SK-N-SH (cell line): ENCODE measurements around the gene SPIRE1. TPM values are rescaled to one million over a fixed set of nuclear protein-coding genes. Genes with fewer than 3 reads are reported as not detected.

Experiments
- CTCF ChIA-PET: fragments of 300-600, 350-600 bp; formaldehyde crosslinking; extraction: SDS; loops from one replicate; lab custom pipeline; 2021; lab: Yijun Ruan, JAX
- POLR2A ChIA-PET: fragments of 350-600 bp; sonication (Branson Sonifier 250); formaldehyde crosslinking; extraction: SDS; loops from one replicate; lab custom pipeline; 2020; ENCODE audit warnings: antibody characterized with exemption, inconsistent platforms; lab: Yijun Ruan, JAX
- DNase-seq: peaks from one replicate; pipeline ENCODE4 v3.0.0; 2012
- H2AFZ ChIP-seq: fragments of 200-600 bp; sonication (generic); 2 replicates; pipeline ENCODE4 v1.8.1; 2016; ENCODE audit warnings: antibody characterized with exemption, mild to moderate bottlenecking, low read depth
- H3F3A ChIP-seq: fragments of 200-600 bp; sonication (generic); replicated peaks from 2 replicates; pipeline ENCODE3; 2016; ENCODE audit warnings: antibody characterized with exemption, mild to moderate bottlenecking; ENCODE audit not compliant: insufficient read depth
- H3K27ac ChIP-seq, 2 experiments: fragments of 200-500 bp in 1 of 2; fragments of 200-600 bp in 1 of 2; sonication (Bioruptor generic) in 1 of 2; sonication (generic), shearing (Covaris generic) in 1 of 2; 2 replicates each; pipeline versions ENCODE4 v1.5.1 to v1.6.1; 2014 to 2016; ENCODE audit warnings: low read depth in 2 of 2, inconsistent platforms in 1 of 2, low read length in 1 of 2, mild to moderate bottlenecking in 1 of 2, mixed read lengths in 1 of 2
- H3K27me3 ChIP-seq: fragments of 200-600 bp; sonication (generic), shearing (Covaris generic); 2 replicates; pipeline ENCODE4 v1.6.1; 2016; ENCODE audit warnings: mixed run types; ENCODE audit not compliant: insufficient read depth
- H3K36me3 ChIP-seq, 2 experiments: fragments of 200-500 bp in 1 of 2; fragments of 200-600 bp in 1 of 2; sonication (Bioruptor generic) in 1 of 2; sonication (generic) in 1 of 2; replicated peaks in 1 of 2; 2 replicates each; pipeline versions ENCODE3 to v1.5.1; 2014 to 2016; ENCODE audit warnings: low read length in 1 of 2, mild to moderate bottlenecking in 1 of 2; ENCODE audit not compliant: insufficient read depth in 2 of 2, control insufficient read depth in 1 of 2
- H3K4me1 ChIP-seq, 2 experiments: fragments of 200-500 bp in 1 of 2; fragments of 200-600 bp in 1 of 2; sonication (Bioruptor generic) in 1 of 2; sonication (generic), shearing (Covaris generic) in 1 of 2; 2 replicates each; pipeline versions ENCODE4 v1.5.1 to v1.6.1; 2014 to 2016; ENCODE audit warnings: low read depth in 1 of 2, low read length in 1 of 2, mixed run types in 1 of 2; ENCODE audit not compliant: insufficient read depth in 2 of 2, control insufficient read depth in 1 of 2
- H3K4me2 ChIP-seq: fragments of 200-600 bp; sonication (generic), shearing (Covaris generic); 2 replicates; pipeline ENCODE4 v1.6.1; 2017; ENCODE audit warnings: mixed run types
- H3K4me3 ChIP-seq, 2 experiments: fragments of 200-500 bp in 1 of 2; fragments of 200-600 bp in 1 of 2; sonication (Bioruptor generic) in 1 of 2; sonication (generic), shearing (Covaris generic) in 1 of 2; 2 replicates each; pipeline versions ENCODE4 v1.5.1 to v1.8.1; 2014 to 2016; ENCODE audit warnings: low read depth in 2 of 2, inconsistent platforms in 1 of 2, low read length in 1 of 2, mild to moderate bottlenecking in 1 of 2, mixed read lengths in 1 of 2, moderate library complexity in 1 of 2
- H3K79me2 ChIP-seq: fragments of 200-600 bp; sonication (generic); 2 replicates; pipeline ENCODE4 v1.8.1; 2017; ENCODE audit warnings: mild to moderate bottlenecking; ENCODE audit not compliant: insufficient read depth
- H3K9ac ChIP-seq: fragments of 200-600 bp; sonication (generic); 2 replicates; pipeline ENCODE4 v1.6.1; 2017; ENCODE audit warnings: mixed run types
- H3K9me2 ChIP-seq: fragments of 200-600 bp; sonication (generic); 2 replicates; pipeline ENCODE4 v1.6.1; 2017; ENCODE audit warnings: mixed run types
- H3K9me3 ChIP-seq: fragments of 200-600 bp; sonication (generic); 2 replicates; pipeline ENCODE4 v1.6.1; 2017; ENCODE audit warnings: mixed run types, mild to moderate bottlenecking, moderate library complexity
- H4K20me1 ChIP-seq: fragments of 200-600 bp; sonication (generic); 2 replicates; pipeline ENCODE4 v1.6.1; 2017; ENCODE audit warnings: mild to moderate bottlenecking, mixed run types; ENCODE audit not compliant: insufficient read depth
- ELF1 ChIP-seq: IDR thresholded peaks from 2 replicates; pipeline ENCODE4 v1.4.0; 2012
- EP300 ChIP-seq, 2 experiments: IDR thresholded peaks; 2 replicates each; pipeline versions ENCODE4 v1.4.0 to v1.6.1; 2012; ENCODE audit warnings: borderline replicate concordance in 1 of 2, low read depth in 1 of 2, low read length in 1 of 2
- FOSL2 ChIP-seq: IDR thresholded peaks from 2 replicates; pipeline ENCODE4 v1.4.0; 2012; ENCODE audit warnings: low read depth, mild to moderate bottlenecking, moderate library complexity, borderline replicate concordance
- FOXJ3 ChIP-seq: sonication (generic); formaldehyde crosslinking; IDR thresholded peaks from 2 replicates; pipeline ENCODE4 v1.5.1; 2020; ENCODE audit warnings: mild to moderate bottlenecking, missing genetic modification reagents
- JUND ChIP-seq: IDR thresholded peaks from 2 replicates; pipeline ENCODE4 v1.4.0; 2012
- MEF2A ChIP-seq: IDR thresholded peaks from 2 replicates; pipeline ENCODE4 v1.4.0; 2012; ENCODE audit warnings: low read depth, borderline replicate concordance
- MXI1 ChIP-seq: IDR thresholded peaks from 2 replicates; pipeline ENCODE4 v1.6.1; 2012; ENCODE audit warnings: mild to moderate bottlenecking, low read depth, low read length, improper control_type of control experiment
- NFIC ChIP-seq: IDR thresholded peaks from 2 replicates; pipeline ENCODE4 v1.4.0; 2012; ENCODE audit warnings: borderline replicate concordance
- POLR2AphosphoS5 ChIP-seq: IDR thresholded peaks from 2 replicates; pipeline ENCODE4 v1.6.1; 2012; ENCODE audit warnings: low read depth, low read length
- RAD21 ChIP-seq: IDR thresholded peaks from 2 replicates; pipeline ENCODE4 v1.6.1; 2012; ENCODE audit warnings: mild to moderate bottlenecking, low read length
- RCOR1 ChIP-seq: fragments of 150-350 bp; IDR thresholded peaks from 2 replicates; pipeline ENCODE4 v1.6.1; 2017; ENCODE audit warnings: antibody characterized with exemption, low read length
- RXRA ChIP-seq: IDR thresholded peaks from 2 replicates; pipeline ENCODE4 v1.4.0; 2012; ENCODE audit warnings: low read depth, mild to moderate bottlenecking, borderline replicate concordance
- SIN3A ChIP-seq: IDR thresholded peaks from 2 replicates; pipeline ENCODE4 v1.6.1; 2012; ENCODE audit warnings: low read depth, mild to moderate bottlenecking, low read length, moderate library complexity, borderline replicate concordance
- SMC3 ChIP-seq: IDR thresholded peaks from 2 replicates; pipeline ENCODE4 v1.6.1; 2012; ENCODE audit warnings: low read depth, low read length, improper control_type of control experiment
- TAF1 ChIP-seq: IDR thresholded peaks from 2 replicates; pipeline ENCODE4 v1.6.1; 2012; ENCODE audit warnings: low read depth, mild to moderate bottlenecking, low read length, moderate library complexity, borderline replicate concordance
- TCF12 ChIP-seq: IDR thresholded peaks from 2 replicates; pipeline ENCODE4 v1.4.0; 2012
- YY1 ChIP-seq: IDR thresholded peaks from 2 replicates; pipeline ENCODE4 v1.4.0; 2012; ENCODE audit warnings: low read depth, mild to moderate bottlenecking
- WGBS: methylation state at CpG from one replicate; pipeline ENCODE4 v1.1.6; 2017; ENCODE audit warnings: low lambda C conversion rate; 5-methylcytosine and 5-hydroxymethylcytosine counted together
- polyA plus RNA-seq, 3 experiments: library from polyadenylated mRNA; depleted of rRNA; stranded (reverse); fragments of >200 nt; gene quantifications; 2 replicates each; pipeline ENCODE4 v1.2.3, GENCODE V29; 2012
- TF ChIP-seq, protein P1 (sequence below): fragments of 150-350 bp; IDR thresholded peaks from 2 replicates; pipeline ENCODE4 v1.6.1; 2017; ENCODE audit warnings: antibody characterized with exemption, low read length, low read depth, borderline replicate concordance
- TF ChIP-seq, protein P2 (sequence below): IDR thresholded peaks from 2 replicates; pipeline ENCODE4 v1.6.1; 2012; ENCODE audit warnings: mild to moderate bottlenecking, low read depth, low read length, moderate library complexity
- TF ChIP-seq, protein P3 (sequence below): fragments of 200-600 bp; sonication (generic); IDR thresholded peaks from 2 replicates; pipeline ENCODE4 v1.6.1; 2017; ENCODE audit warnings: antibody characterized with exemption, mild to moderate bottlenecking, moderate library complexity
- TF ChIP-seq, protein P4 (sequence below): IDR thresholded peaks from 2 replicates; pipeline ENCODE4; 2012

Gene SPIRE1
- polyA plus RNA-seq, 1 of the 3 experiments (the other 2 are of a cell fraction): 6.7 TPM

DNA sequence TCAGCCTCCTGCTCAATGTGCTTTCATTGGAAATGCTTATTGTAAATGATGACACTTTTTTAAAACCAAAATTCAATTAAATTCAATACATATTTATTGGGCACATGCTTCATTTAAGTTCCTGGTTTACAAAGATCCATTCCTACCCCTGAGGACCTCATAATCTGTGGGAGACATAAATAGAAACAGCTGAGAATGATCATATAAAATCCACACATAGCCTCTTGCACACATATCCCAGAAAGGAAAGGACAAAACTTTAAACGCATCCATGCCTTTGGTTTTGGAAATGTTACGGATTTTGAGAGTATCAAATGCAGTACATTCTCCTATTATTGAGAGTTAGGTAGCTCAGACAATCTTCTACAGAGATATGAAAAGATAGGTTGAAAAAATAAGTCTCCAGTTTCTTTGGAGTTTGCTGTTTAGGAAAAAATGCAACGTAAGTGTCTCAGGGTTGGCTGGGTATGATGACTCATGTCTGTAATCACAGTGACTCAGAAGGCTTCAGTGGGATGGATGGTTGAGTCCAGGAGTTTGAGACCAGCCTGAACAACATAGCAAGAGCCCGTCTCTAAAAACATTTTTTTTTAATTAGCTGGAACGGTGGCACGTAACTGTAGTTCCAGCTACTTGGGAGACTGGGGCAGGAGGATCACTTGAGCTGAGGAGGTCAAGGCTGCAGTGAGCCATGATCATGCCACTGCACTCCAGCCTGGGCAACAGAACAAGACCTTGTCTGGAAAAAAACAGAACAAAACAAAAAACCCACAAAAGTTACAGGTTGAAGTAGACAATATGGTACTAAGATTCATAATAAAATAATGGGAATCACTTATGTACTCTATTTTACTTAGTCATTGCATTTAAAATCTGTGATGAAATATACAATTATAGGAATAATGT, 254.1 kb downstream of the SPIRE1 start (continued):
- TF ChIP-seq, protein P1, sequence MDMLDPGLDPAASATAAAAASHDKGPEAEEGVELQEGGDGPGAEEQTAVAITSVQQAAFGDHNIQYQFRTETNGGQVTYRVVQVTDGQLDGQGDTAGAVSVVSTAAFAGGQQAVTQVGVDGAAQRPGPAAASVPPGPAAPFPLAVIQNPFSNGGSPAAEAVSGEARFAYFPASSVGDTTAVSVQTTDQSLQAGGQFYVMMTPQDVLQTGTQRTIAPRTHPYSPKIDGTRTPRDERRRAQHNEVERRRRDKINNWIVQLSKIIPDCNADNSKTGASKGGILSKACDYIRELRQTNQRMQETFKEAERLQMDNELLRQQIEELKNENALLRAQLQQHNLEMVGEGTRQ: no peak
- TF ChIP-seq EP300 (IDR thresholded peaks at IDR 0.05; ENCODE audit: borderline replicate concordance in 1 of 2, low read depth in 1 of 2, low read length in 1 of 2) (peak in 1 of 2 experiments; percentile 29; a peak in 1 of 4 replicates), YY1 (no peak), FOXJ3 (CRISPR knock-in tag) (no peak), SMC3 (no peak), ELF1 (no peak), TAF1 (no peak)

DNA sequence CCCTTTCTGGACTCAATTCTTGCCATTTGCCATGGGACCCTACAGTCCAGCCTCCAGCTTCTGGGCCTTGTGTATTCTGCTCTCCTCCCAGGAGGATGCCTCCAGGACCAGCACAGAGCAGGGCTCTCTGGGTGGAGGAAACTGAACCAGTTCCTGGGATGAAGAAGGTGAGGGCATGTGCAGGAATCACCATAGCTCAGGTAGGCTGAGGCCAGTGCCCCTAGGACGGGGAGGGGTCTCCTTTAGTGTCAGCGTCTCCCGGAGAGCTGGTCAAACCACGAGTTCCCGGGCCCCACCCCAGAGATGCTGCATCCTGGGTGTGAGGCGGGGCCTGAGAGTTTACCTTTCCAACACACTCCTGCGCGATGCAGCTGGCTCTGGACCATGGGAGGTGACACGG, 256.0 kb downstream of the SPIRE1 start:
- POLR2A ChIA-PET: no interaction called here
- CTCF ChIA-PET: interaction anchor here (1.0 to 4.8 kb wide), 3 partner anchors 10 to 257 kb away, joined by 3 to 33 read pairs (median 4); no protein-coding TSS in a partner anchor
- WGBS: 77% methylated on average over 9 of the region's 9 CpGs

More for the DNA sequence above, 256.0 kb downstream of the SPIRE1 start:
- H2AFZ ChIP-seq: no peak overlapping the region
- no peaks in the 10 kb centered on the region for H3K9me3 ChIP-seq
- peaks cover 15% of the 10 kb centered on the region for H3F3A ChIP-seq
- H3K4me1 ChIP-seq: peaks cover 0 to 5% of the 10 kb centered on the region in 2 experiments; a peak in 1 of 4 replicates
- no peaks in the 10 kb centered on the region for H3K9me2 ChIP-seq
- TF ChIP-seq, protein P2, sequence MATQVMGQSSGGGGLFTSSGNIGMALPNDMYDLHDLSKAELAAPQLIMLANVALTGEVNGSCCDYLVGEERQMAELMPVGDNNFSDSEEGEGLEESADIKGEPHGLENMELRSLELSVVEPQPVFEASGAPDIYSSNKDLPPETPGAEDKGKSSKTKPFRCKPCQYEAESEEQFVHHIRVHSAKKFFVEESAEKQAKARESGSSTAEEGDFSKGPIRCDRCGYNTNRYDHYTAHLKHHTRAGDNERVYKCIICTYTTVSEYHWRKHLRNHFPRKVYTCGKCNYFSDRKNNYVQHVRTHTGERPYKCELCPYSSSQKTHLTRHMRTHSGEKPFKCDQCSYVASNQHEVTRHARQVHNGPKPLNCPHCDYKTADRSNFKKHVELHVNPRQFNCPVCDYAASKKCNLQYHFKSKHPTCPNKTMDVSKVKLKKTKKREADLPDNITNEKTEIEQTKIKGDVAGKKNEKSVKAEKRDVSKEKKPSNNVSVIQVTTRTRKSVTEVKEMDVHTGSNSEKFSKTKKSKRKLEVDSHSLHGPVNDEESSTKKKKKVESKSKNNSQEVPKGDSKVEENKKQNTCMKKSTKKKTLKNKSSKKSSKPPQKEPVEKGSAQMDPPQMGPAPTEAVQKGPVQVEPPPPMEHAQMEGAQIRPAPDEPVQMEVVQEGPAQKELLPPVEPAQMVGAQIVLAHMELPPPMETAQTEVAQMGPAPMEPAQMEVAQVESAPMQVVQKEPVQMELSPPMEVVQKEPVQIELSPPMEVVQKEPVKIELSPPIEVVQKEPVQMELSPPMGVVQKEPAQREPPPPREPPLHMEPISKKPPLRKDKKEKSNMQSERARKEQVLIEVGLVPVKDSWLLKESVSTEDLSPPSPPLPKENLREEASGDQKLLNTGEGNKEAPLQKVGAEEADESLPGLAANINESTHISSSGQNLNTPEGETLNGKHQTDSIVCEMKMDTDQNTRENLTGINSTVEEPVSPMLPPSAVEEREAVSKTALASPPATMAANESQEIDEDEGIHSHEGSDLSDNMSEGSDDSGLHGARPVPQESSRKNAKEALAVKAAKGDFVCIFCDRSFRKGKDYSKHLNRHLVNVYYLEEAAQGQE: no peak
- TF ChIP-seq, protein P1: no peak
- no peak for TF ChIP-seq TCF12
- TF ChIP-seq FOXJ3 (CRISPR knock-in tag): no peak
- TF ChIP-seq, protein P3, sequence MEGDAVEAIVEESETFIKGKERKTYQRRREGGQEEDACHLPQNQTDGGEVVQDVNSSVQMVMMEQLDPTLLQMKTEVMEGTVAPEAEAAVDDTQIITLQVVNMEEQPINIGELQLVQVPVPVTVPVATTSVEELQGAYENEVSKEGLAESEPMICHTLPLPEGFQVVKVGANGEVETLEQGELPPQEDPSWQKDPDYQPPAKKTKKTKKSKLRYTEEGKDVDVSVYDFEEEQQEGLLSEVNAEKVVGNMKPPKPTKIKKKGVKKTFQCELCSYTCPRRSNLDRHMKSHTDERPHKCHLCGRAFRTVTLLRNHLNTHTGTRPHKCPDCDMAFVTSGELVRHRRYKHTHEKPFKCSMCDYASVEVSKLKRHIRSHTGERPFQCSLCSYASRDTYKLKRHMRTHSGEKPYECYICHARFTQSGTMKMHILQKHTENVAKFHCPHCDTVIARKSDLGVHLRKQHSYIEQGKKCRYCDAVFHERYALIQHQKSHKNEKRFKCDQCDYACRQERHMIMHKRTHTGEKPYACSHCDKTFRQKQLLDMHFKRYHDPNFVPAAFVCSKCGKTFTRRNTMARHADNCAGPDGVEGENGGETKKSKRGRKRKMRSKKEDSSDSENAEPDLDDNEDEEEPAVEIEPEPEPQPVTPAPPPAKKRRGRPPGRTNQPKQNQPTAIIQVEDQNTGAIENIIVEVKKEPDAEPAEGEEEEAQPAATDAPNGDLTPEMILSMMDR: no peak
- no peak for TF ChIP-seq MXI1
- no peak for TF ChIP-seq RCOR1
- no peak for TF ChIP-seq TAF1
- TF ChIP-seq, protein P4, sequence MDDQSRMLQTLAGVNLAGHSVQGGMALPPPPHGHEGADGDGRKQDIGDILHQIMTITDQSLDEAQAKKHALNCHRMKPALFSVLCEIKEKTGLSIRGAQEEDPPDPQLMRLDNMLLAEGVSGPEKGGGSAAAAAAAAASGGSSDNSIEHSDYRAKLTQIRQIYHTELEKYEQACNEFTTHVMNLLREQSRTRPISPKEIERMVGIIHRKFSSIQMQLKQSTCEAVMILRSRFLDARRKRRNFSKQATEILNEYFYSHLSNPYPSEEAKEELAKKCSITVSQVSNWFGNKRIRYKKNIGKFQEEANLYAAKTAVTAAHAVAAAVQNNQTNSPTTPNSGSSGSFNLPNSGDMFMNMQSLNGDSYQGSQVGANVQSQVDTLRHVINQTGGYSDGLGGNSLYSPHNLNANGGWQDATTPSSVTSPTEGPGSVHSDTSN: no peak
- TF ChIP-seq NFIC: no peak
- no peak for TF ChIP-seq RAD21
- TF ChIP-seq POLR2AphosphoS5: no peak
- TF ChIP-seq JUND: no peak
- TF ChIP-seq SIN3A: no peak
- no peak for TF ChIP-seq YY1
- no peak for TF ChIP-seq FOSL2
- TF ChIP-seq MEF2A: no peak
- no peak for TF ChIP-seq RXRA
- H3K27ac ChIP-seq: no peak overlapping the region
- H3K79me2 ChIP-seq: no peaks in the 10 kb centered on the region
- H4K20me1 ChIP-seq: no peaks in the 10 kb centered on the region
- H3K4me3 ChIP-seq: no peak overlapping the region
- no peaks in the 10 kb centered on the region for H3K27me3 ChIP-seq
- no peak overlapping the region for H3K9ac ChIP-seq
- no peaks in the 10 kb centered on the region for H3K36me3 ChIP-seq
- H3K4me2 ChIP-seq: no peak overlapping the region
- no peak for DNase-seq
